Stimulated activated CD8-positive, alpha-beta memory T cell treated with anti-CD3 and anti-CD28 coated beads, Interleukin-12 subunit alpha, Interleukin-12 subunit beta, amount 100 ng/mL, for 4 hours (primary cell): ENCODE results near the gene SMARCAL1.
"Not testable (repeated sequence)": the region's sequence is repeated elsewhere in the genome, so short reads cannot be mapped to it uniquely, and the experiment has no call there.

Experiments used
- DNase-seq: peaks from one replicate; pipeline ENCODE4 v3.0.0-alpha.2; 2020; ENCODE audit warnings: low read depth

Gene SMARCAL1

GRCh38 chr2:216502381-216503158, 90.3 kb downstream of the SMARCAL1 start:
- DNase-seq: no peak

GRCh38 chr2:216503159-216503629, 90.9 kb downstream of the SMARCAL1 start:
- DNase-seq: no peak

DNA sequence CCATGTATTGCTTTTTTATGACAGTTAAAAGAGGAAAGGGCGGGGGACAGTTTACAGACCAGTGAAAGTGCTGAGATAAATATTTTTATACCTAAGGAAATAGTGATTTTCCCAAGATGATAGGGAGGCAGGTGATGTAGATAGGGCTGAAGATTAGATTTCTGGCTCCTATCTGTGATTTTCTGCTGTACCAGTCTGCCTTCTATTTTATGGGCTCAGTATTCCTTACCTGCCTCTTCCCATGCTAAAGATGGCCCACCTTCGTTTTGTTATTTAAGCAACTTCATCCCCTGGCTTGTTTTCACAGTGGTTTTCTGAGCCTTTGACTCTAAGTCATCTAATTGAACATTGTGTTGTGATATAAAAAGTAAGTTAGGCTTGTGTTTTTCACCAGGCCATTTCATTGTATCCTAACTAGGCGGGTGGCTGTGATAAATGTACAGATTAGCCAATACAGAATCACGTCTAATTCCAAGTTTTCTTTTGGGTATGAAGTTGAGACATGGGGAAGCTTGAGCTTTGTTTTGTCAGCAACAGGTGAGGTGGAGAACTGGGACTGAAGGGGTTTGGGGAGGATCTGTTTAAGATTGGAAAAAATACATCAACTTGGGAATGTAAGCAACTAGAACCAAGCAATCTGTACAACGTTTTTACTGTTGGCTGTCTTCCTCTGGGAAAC, 91.6 kb downstream of the SMARCAL1 start:
- DNase-seq: no peak

DNA sequence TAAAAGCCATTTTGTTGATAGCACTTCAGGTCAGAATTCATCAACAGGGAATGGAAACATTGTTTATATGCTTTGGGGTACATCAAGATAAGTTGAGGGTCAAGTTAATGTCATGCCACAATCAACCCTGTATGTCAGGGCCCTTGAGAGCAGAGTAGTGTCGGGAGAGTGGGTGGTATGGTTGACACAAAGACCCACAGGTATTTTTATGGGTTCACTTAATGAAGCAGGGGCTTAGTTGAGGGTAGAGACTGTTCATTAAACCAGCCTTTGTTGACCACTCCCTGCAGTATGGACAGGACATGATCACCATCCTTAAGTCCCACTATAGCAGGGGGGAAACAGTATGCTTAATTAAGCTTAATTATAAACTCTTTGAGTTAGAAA, 92.1 kb downstream of the SMARCAL1 start:
- no peak for DNase-seq

- DNase-seq: no peak
Observed at GRCh38 chr2:216505133-216506106, 93.1 kb downstream of the SMARCAL1 start.

GRCh38 chr2:216507220-216508160, 95.2 kb downstream of the SMARCAL1 start:
- DNase-seq: no peak

DNA sequence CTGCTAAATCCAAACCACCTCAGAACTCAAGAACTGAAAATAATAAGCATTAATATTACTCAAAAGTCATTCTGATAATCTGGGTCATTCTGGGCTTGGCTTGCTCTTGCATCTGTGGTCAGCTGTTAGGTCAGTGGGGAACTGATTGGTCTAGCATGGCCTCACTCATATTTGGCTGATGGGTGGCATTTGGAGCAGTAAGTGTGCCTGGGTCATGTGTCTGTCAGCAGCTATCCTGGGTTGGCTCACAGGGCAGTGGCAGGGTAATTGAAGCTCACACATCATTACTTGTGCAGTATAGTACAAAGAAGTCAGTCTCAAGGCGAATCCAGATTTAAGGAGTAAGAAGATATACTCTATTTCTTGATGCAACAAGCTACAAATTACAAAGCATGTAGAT, 95.9 kb downstream of the SMARCAL1 start:
- no peak for DNase-seq

DNA sequence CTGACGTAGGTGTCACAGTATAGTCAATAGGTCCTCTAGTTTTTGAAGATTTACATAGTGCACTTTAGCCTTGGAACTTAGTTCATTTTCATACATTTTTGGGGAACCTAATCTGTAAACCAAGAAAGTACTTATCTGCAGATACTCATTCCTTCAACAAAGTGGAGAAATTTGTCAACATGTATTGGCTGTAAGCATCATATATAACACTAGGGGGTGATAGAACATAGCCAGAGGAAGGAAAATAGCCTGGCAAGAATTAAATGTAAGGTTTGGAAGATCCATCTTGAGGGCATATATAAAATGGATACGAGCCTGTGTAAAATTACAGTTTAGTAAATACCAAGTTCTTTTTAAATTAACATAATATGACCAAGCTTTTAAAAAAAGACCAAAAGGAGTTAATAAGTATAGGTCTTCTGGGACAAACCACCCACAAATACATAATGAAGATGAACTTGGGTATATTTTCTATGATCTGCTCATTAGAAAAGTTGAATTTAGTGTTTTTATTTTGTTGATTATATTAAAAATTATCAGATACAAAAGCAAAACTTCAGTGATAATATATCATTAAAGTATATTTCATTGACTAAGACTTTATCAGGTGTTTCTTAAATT, 104.6 kb downstream of the SMARCAL1 start:
- DNase-seq: no peak

- DNase-seq: no peak
Observed at GRCh38 chr2:216517447-216518225, 105.4 kb downstream of the SMARCAL1 start.

GRCh38 chr2:216518566-216519119, 106.4 kb downstream of the SMARCAL1 start:
- DNase-seq: not testable (repeated sequence)

GRCh38 chr2:216519154-216519762, 107.0 kb downstream of the SMARCAL1 start:
- no peak for DNase-seq

- DNase-seq: no peak
Observed at GRCh38 chr2:216520112-216520511, 107.8 kb downstream of the SMARCAL1 start.

DNA sequence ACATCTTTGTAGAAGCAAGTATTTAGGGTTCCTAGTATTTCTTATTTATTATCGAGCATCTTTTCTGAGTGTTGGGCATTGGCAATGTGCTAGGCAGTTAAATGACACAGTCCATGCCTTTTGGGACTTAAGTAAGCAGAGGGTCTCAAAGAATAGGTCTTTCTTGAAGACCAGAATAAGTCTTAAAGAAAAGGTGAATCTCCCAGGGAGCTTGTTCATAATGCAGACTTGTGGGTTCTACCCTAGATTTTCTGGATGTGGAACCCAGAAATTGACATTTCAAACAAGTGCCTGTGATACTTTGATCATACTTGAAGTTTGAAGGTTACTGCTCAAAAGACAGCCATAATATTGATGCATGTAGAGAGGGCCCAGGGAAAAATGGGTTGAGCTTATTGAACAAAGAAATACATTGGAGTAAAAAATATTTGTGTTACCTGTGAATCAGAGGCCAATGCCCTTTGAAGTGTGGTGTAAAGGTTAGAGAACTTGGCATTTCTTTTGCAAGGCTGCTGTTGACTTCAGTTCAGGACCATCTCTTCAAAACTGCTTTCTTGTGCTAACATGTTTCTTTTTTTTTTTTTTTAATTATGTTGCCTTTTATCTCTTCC, 110.7 kb downstream of the SMARCAL1 start:
- no peak for DNase-seq

DNA sequence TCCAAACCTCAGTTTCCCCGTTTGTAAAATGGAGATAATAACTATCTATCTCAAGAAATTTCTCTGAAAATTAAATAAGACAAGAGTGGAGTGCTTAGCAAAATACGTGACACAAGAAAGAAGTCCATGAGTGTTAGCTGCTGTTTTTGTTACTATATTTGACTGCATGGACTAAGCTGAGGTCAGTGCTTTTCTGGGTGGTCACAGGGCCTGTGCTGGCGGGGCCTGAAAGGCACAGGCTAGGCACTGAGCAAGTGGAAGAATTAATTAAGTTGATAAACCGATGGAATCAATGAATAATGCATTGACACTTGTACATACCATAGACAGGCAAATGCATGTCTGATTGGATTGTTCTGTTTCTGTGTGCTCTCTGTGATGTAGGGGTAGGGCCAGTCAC, 113.7 kb downstream of the SMARCAL1 start:
- DNase-seq: no peak

- DNase-seq: no peak
Observed at GRCh38 chr2:216526939-216527338, 114.7 kb downstream of the SMARCAL1 start.

GRCh38 chr2:216527600-216527999, 115.3 kb downstream of the SMARCAL1 start:
- no peak for DNase-seq

DNA sequence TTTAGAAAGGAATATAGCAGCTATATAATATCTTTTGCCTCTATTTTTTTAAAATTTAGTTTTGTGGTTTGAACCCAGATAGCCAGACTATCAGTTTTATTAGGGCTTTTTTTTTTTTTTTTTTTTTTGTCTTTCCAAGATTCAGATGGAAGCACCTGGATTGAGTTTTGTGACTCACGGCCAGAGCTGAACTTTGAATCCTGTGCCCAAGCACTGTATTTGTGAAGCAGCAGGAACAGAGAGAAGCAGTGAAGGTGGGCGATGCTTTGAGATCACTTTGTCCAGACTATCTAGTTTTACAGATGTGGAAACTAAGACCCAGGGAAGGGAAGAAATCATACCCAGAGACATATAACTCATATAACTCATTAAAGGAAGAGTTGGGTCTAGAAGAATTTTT, 120.3 kb downstream of the SMARCAL1 start:
- no peak for DNase-seq
